Measurements from ENCODE around the gene CERCAM.
A peak's percentile ranks its signal among the peaks of the same experiment; 100 is the strongest.

The CERCAM gene

GRCh38 chr9:128424268-128424780 is 3.7 kb downstream of the CERCAM start:
- TF ChIP-seq CTCF (IDR thresholded peaks at IDR 0.05) = no peak

- no peak for TF ChIP-seq CTCF (IDR thresholded peaks at IDR 0.05)
Measured at GRCh38 chr9:128428644-128429512, 8.2 kb downstream of the CERCAM start.

- no peak for TF ChIP-seq CTCF (IDR thresholded peaks at IDR 0.05)
Measured at GRCh38 chr9:128429513-128430086, 8.9 kb downstream of the CERCAM start.

- no peak for TF ChIP-seq CTCF (IDR thresholded peaks at IDR 0.05)
Measured at GRCh38 chr9:128431207-128431606, 10.6 kb downstream of the CERCAM start.

GRCh38 chr9:128434340-128434739 is 13.7 kb downstream of the CERCAM start:
- TF ChIP-seq CTCF (IDR thresholded peaks at IDR 0.05) = no peak

- no peak for TF ChIP-seq CTCF (IDR thresholded peaks at IDR 0.05)
Measured at GRCh38 chr9:128435611-128436010, 15.0 kb downstream of the CERCAM start.

GRCh38 chr9:128438343-128439109 is 17.9 kb downstream of the CERCAM start:
- peak; percentile 98 for TF ChIP-seq CTCF (IDR thresholded peaks at IDR 0.05)

Data from LNCAP (cell line).